RWPE1 (cell line): Measurements from ENCODE around the gene LPXN.

Source experiments
- CTCF ChIA-PET: fragments of 350-600 bp; sonication (Branson Sonifier 250); formaldehyde crosslinking; extraction: SDS; loops from one replicate; lab custom pipeline; 2021; lab: Yijun Ruan, JAX
- POLR2A ChIA-PET: fragments of 400-600 bp; formaldehyde crosslinking; extraction: SDS; loops from one replicate; lab custom pipeline; 2020; ENCODE audit warnings: antibody characterized with exemption; ENCODE audit not compliant: low non-redundant PET; lab: Yijun Ruan, JAX
- DNase-seq: peaks from one replicate; pipeline ENCODE4 v3.0.0; 2012; ENCODE audit warnings: low spot score
- H3K27ac ChIP-seq: fragments of 450-650 bp; 2 replicates; pipeline ENCODE4 v1.5.1; 2017
- CTCF ChIP-seq: fragments of 450-650 bp; conservative IDR thresholded peaks from 2 replicates; pipeline ENCODE4 v1.5.1; 2017; ENCODE audit warnings: low read depth, mild to moderate bottlenecking

Gene LPXN

GRCh38 chr11:58582437-58582836 is 6.8 kb upstream of the LPXN start:
- CTCF ChIA-PET = interaction anchor here (0.7 kb wide), 1 partner anchor 15 kb away, joined by 3 read pairs; no protein-coding TSS in a partner anchor
- no peak overlapping the region for H3K27ac ChIP-seq
- DNase-seq = no peak
- POLR2A ChIA-PET = no interaction called here
- no peak for TF ChIP-seq CTCF

- ChIA-PET POLR2A (no interaction called here), CTCF (no interaction called here)
- H3K27ac ChIP-seq = no peak overlapping the region
- no peak for DNase-seq
- no peak for TF ChIP-seq CTCF
These were observed 4.7 kb upstream of the LPXN start for GRCh38 chr11:58580311-58580710.

DNA sequence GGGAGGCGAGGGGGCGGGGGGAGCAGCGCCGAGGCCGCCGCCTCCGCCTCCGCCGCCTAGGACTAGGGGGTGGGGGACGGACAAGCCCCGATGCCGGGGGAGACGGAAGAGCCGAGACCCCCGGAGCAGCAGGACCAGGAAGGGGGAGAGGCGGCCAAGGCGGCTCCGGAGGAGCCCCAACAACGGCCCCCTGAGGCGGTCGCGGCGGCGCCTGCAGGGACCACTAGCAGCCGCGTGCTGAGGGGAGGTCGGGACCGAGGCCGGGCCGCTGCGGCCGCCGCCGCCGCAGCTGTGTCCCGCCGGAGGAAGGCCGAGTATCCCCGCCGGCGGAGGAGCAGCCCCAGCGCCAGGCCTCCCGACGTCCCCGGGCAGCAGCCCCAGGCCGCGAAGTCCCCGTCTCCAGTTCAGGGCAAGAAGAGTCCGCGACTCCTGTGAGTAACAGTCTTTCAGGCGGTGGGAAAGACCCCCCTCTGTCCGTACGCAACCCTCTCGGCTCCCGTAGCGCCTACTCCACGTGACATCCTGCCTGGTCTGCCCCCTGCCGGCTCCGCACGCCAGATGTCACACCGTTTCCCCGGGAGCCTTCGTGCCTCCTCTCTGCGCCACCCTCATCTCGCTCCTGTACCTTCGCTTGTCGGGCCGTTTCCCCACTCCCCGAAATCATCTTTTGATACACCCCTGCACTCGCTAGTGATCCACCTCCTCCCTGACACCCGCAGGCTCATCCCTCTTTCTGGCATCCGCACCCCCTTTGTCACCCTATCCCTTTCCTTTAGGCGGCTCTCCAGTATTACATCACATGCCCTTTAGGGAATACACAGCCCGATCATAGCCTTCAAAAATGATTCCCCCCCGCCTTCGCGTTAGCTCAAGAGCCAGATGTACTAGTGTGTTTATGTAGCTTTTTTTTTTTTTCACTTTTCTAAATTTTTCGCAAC is 3.8 kb upstream of the LPXN start:
- DNase-seq = peak; percentile 69
- H3K27ac ChIP-seq = peak overlapping the region; percentile 100
- TF ChIP-seq CTCF = peak; percentile 72
- POLR2A ChIA-PET = no interaction called here
- CTCF ChIA-PET = interaction anchor here (0.5 to 0.7 kb wide), 3 partner anchors 12 to 1001 kb away, joined by 3 to 4 read pairs (median 3); no protein-coding TSS in a partner anchor

GRCh38 chr11:58578635-58579191 is 3.1 kb upstream of the LPXN start, which contains the start of gene ZFP91:
ZFP91 (plus strand) TSS chr11:58579063; CDS start chr11:58579282, 219 bp downstream.
- no peak for TF ChIP-seq CTCF
- CTCF ChIA-PET = interaction anchor here (0.5 to 0.7 kb wide), 4 partner anchors 10 to 1000 kb away, joined by 3 to 4 read pairs (median 4); no protein-coding TSS in a partner anchor
- peak; percentile 94 for DNase-seq
- POLR2A ChIA-PET = no interaction called here
- peak within 1 kb of the TSS; percentile 100 for H3K27ac ChIP-seq

- no peak for TF ChIP-seq CTCF
- DNase-seq = peak; percentile 83
- ChIA-PET CTCF (interaction anchor here (0.6 to 1.6 kb wide), 3 partner anchors 10 to 210 kb away, joined by 3 to 6 read pairs (median 4); no protein-coding TSS in a partner anchor), POLR2A (no interaction called here)
- peak overlapping the region; percentile 100 for H3K27ac ChIP-seq
These were observed 2.5 kb upstream of the LPXN start for GRCh38 chr11:58578136-58578634.
